Activated T-cell treated with anti-CD3 and anti-CD28 coated beads, Interleukin-2, amount 50 U/mL, for 24 hours (primary cell): ENCODE data around the gene NDUFAF7.

Experiments
- DNase-seq: peaks from one replicate; pipeline ENCODE4 v3.0.0-alpha.2; 2020
- H3K27ac Mint-ChIP-seq: 2 replicates; pipeline ENCODE4 v1.8.0; 2020; ENCODE audit warnings: mild to moderate bottlenecking, mixed read lengths
- H3K27me3 Mint-ChIP-seq: 2 replicates; pipeline ENCODE4 v1.8.0; 2020; ENCODE audit warnings: mixed read lengths
- H3K36me3 Mint-ChIP-seq: 2 replicates; pipeline ENCODE4 v1.8.0; 2020; ENCODE audit warnings: low read depth, mixed read lengths
- H3K4me1 Mint-ChIP-seq: 2 replicates; pipeline ENCODE4 v1.8.0; 2020; ENCODE audit warnings: low read depth, mixed read lengths
- H3K4me3 Mint-ChIP-seq: 2 replicates; pipeline ENCODE4 v1.8.0; 2020; ENCODE audit warnings: mild to moderate bottlenecking, moderate library complexity, mixed read lengths
- H3K9me3 Mint-ChIP-seq: 2 replicates; pipeline ENCODE4 v1.8.0; 2020; ENCODE audit warnings: mixed read lengths

NDUFAF7 gene

GRCh38 chr2:37243435-37243834 is 12.0 kb downstream of the NDUFAF7 start:
- Mint-ChIP-seq H3K27ac (peak overlapping the region; percentile 72), H3K9me3 (no peaks in the 10 kb centered on the region), H3K4me3 (peak overlapping the region; percentile 35), H3K36me3 (peaks cover 93% of the 10 kb centered on the region), H3K4me1 (peaks cover 35% of the 10 kb centered on the region), H3K27me3 (no peaks in the 10 kb centered on the region)
- no peak for DNase-seq

- Mint-ChIP-seq H3K27ac (peak overlapping the region; percentile 72), H3K4me1 (peaks cover 35% of the 10 kb centered on the region), H3K9me3 (no peaks in the 10 kb centered on the region), H3K27me3 (no peaks in the 10 kb centered on the region), H3K4me3 (peak overlapping the region; percentile 35), H3K36me3 (peaks cover 93% of the 10 kb centered on the region)
- DNase-seq = no peak
Observed at GRCh38 chr2:37244017-37244416, 12.6 kb downstream of the NDUFAF7 start.

GRCh38 chr2:37244755-37245154 is 13.3 kb downstream of the NDUFAF7 start:
- no peak for DNase-seq
- Mint-ChIP-seq H3K4me1 (peaks cover 35% of the 10 kb centered on the region), H3K27ac (no peak overlapping the region), H3K9me3 (no peaks in the 10 kb centered on the region), H3K27me3 (no peaks in the 10 kb centered on the region), H3K36me3 (peaks cover 95% of the 10 kb centered on the region), H3K4me3 (no peak overlapping the region)

- Mint-ChIP-seq H3K4me3 (no peak overlapping the region), H3K4me1 (peaks cover 29% of the 10 kb centered on the region), H3K27ac (no peak overlapping the region), H3K9me3 (no peaks in the 10 kb centered on the region), H3K36me3 (peaks cover 97% of the 10 kb centered on the region), H3K27me3 (no peaks in the 10 kb centered on the region)
- DNase-seq = no peak
Observed at GRCh38 chr2:37246205-37246604, 14.7 kb downstream of the NDUFAF7 start.

GRCh38 chr2:37250869-37251740 is 19.6 kb downstream of the NDUFAF7 start:
- no peak overlapping the region for H3K4me3 Mint-ChIP-seq
- no peaks in the 10 kb centered on the region for H3K27me3 Mint-ChIP-seq
- H3K27ac Mint-ChIP-seq = peak overlapping the region; percentile 53
- no peaks in the 10 kb centered on the region for H3K9me3 Mint-ChIP-seq
- H3K36me3 Mint-ChIP-seq = peaks cover 97% of the 10 kb centered on the region
- H3K4me1 Mint-ChIP-seq = peaks cover 5% of the 10 kb centered on the region
- DNase-seq = no peak

GRCh38 chr2:37262522-37262921 is 31.1 kb downstream of the NDUFAF7 start:
- Mint-ChIP-seq H3K4me1 (peaks cover 2% of the 10 kb centered on the region), H3K4me3 (no peak overlapping the region), H3K36me3 (peaks cover 88% of the 10 kb centered on the region), H3K27ac (peak overlapping the region; percentile 19), H3K9me3 (no peaks in the 10 kb centered on the region), H3K27me3 (no peaks in the 10 kb centered on the region)
- no peak for DNase-seq

GRCh38 chr2:37263839-37264238 is 32.4 kb downstream of the NDUFAF7 start:
- no peak overlapping the region for H3K4me3 Mint-ChIP-seq

GRCh38 chr2:37267685-37268084 is 36.2 kb downstream of the NDUFAF7 start:
- Mint-ChIP-seq H3K4me3 (no peak overlapping the region), H3K36me3 (peaks cover 86% of the 10 kb centered on the region), H3K4me1 (peaks cover 10% of the 10 kb centered on the region), H3K9me3 (no peaks in the 10 kb centered on the region), H3K27ac (no peak overlapping the region), H3K27me3 (no peaks in the 10 kb centered on the region)
- DNase-seq = no peak

More at GRCh38 chr2:37263839-37264238, 32.4 kb downstream of the NDUFAF7 start:
- Mint-ChIP-seq H3K27me3 (no peaks in the 10 kb centered on the region), H3K27ac (no peak overlapping the region), H3K36me3 (peaks cover 86% of the 10 kb centered on the region), H3K9me3 (no peaks in the 10 kb centered on the region), H3K4me1 (peaks cover 10% of the 10 kb centered on the region)
- DNase-seq = no peak

GRCh38 chr2:37268111-37268510 is 36.7 kb downstream of the NDUFAF7 start:
- Mint-ChIP-seq H3K36me3 (peaks cover 84% of the 10 kb centered on the region), H3K9me3 (no peaks in the 10 kb centered on the region)

GRCh38 chr2:37271376-37272067 is 40.1 kb downstream of the NDUFAF7 start:
- Mint-ChIP-seq H3K9me3 (no peaks in the 10 kb centered on the region), H3K4me1 (peaks cover 10% of the 10 kb centered on the region), H3K36me3 (peaks cover 85% of the 10 kb centered on the region), H3K27me3 (no peaks in the 10 kb centered on the region), H3K27ac (no peak overlapping the region), H3K4me3 (no peak overlapping the region)
- DNase-seq = no peak

More at GRCh38 chr2:37268111-37268510, 36.7 kb downstream of the NDUFAF7 start:
- Mint-ChIP-seq H3K4me1 (peaks cover 10% of the 10 kb centered on the region), H3K4me3 (no peak overlapping the region), H3K27me3 (no peaks in the 10 kb centered on the region), H3K27ac (no peak overlapping the region)
- no peak for DNase-seq

- H3K27ac Mint-ChIP-seq = no peak overlapping the region
- peaks cover 78% of the 10 kb centered on the region for H3K36me3 Mint-ChIP-seq
- no peak overlapping the region for H3K4me3 Mint-ChIP-seq
- H3K27me3 Mint-ChIP-seq = no peaks in the 10 kb centered on the region
- H3K9me3 Mint-ChIP-seq = no peaks in the 10 kb centered on the region
- DNase-seq = no peak
- peaks cover 5% of the 10 kb centered on the region for H3K4me1 Mint-ChIP-seq
Observed at GRCh38 chr2:37274359-37274965, 43.0 kb downstream of the NDUFAF7 start.

GRCh38 chr2:37276291-37276690 is 44.8 kb downstream of the NDUFAF7 start:
- Mint-ChIP-seq H3K4me3 (no peak overlapping the region), H3K36me3 (peaks cover 80% of the 10 kb centered on the region), H3K27ac (no peak overlapping the region), H3K27me3 (no peaks in the 10 kb centered on the region), H3K9me3 (no peaks in the 10 kb centered on the region), H3K4me1 (peaks cover 7% of the 10 kb centered on the region)
- no peak for DNase-seq

- Mint-ChIP-seq H3K9me3 (no peaks in the 10 kb centered on the region), H3K4me3 (no peak overlapping the region), H3K36me3 (peaks cover 72% of the 10 kb centered on the region), H3K27ac (no peak overlapping the region), H3K4me1 (peaks cover 7% of the 10 kb centered on the region), H3K27me3 (no peaks in the 10 kb centered on the region)
- DNase-seq = no peak
Observed at GRCh38 chr2:37281916-37282315, 50.5 kb downstream of the NDUFAF7 start.

GRCh38 chr2:37282746-37283145 is 51.3 kb downstream of the NDUFAF7 start:
- no peaks in the 10 kb centered on the region for H3K27me3 Mint-ChIP-seq
- no peak for DNase-seq
- no peaks in the 10 kb centered on the region for H3K9me3 Mint-ChIP-seq
- peaks cover 7% of the 10 kb centered on the region for H3K4me1 Mint-ChIP-seq
- H3K4me3 Mint-ChIP-seq = no peak overlapping the region
- peaks cover 70% of the 10 kb centered on the region for H3K36me3 Mint-ChIP-seq
- no peak overlapping the region for H3K27ac Mint-ChIP-seq

- peaks cover 9% of the 10 kb centered on the region for H3K4me1 Mint-ChIP-seq
- no peaks in the 10 kb centered on the region for H3K9me3 Mint-ChIP-seq
- DNase-seq = no peak
- H3K4me3 Mint-ChIP-seq = no peak overlapping the region
- H3K27ac Mint-ChIP-seq = no peak overlapping the region
- no peaks in the 10 kb centered on the region for H3K27me3 Mint-ChIP-seq
- peaks cover 70% of the 10 kb centered on the region for H3K36me3 Mint-ChIP-seq
Observed at GRCh38 chr2:37283207-37283606, 51.7 kb downstream of the NDUFAF7 start.
